ENCODE results near the gene NFE2L2.

DNA sequence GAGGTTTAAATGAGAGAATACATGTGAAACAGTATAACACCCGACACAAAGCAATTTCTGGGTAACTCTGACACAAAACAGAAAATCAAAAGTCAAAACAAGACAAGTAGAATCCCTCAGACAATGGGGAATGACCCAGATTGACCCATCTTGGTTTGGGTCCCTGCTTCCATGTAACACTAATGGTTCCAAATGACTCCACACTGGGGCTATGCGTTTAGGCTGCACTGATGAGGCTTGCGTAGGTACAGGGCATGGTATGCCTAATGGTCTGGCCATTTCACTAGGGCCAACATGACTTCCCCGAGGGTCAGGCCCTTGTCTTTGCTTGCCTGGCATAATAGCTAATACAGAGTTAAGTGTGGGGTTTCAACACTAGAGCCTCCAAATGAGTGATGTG is 27.2 kb upstream of the NFE2L2 start:
- TF ChIP-seq CTCF (IDR thresholded peaks at IDR 0.05) (no peak), POLR2A (IDR thresholded peaks at IDR 0.05) (no peak)
